Fibroblast of lung (primary cell): Measurements from ENCODE around the gene SLC18A3.

Source experiments
- EZH2 ChIP-seq: IDR thresholded peaks from 2 replicates; pipeline ENCODE4 v1.5.1; 2012; ENCODE audit warnings: low read length, control low read depth, mild to moderate bottlenecking; ENCODE audit errors: missing control alignments
- TF ChIP-seq, protein P1 (sequence below), 2 donors: IDR thresholded peaks in 1 of 2; conservative IDR thresholded peaks in 1 of 2; 1 replicate in 1 of 2; 2 replicates in 1 of 2; pipeline ENCODE4 v1.5.1; 2011 to 2012; ENCODE audit warnings: low read length in 2 of 2, control low read depth in 1 of 2, inconsistent platforms in 1 of 2, low read depth in 1 of 2, mild to moderate bottlenecking in 1 of 2

DNA sequence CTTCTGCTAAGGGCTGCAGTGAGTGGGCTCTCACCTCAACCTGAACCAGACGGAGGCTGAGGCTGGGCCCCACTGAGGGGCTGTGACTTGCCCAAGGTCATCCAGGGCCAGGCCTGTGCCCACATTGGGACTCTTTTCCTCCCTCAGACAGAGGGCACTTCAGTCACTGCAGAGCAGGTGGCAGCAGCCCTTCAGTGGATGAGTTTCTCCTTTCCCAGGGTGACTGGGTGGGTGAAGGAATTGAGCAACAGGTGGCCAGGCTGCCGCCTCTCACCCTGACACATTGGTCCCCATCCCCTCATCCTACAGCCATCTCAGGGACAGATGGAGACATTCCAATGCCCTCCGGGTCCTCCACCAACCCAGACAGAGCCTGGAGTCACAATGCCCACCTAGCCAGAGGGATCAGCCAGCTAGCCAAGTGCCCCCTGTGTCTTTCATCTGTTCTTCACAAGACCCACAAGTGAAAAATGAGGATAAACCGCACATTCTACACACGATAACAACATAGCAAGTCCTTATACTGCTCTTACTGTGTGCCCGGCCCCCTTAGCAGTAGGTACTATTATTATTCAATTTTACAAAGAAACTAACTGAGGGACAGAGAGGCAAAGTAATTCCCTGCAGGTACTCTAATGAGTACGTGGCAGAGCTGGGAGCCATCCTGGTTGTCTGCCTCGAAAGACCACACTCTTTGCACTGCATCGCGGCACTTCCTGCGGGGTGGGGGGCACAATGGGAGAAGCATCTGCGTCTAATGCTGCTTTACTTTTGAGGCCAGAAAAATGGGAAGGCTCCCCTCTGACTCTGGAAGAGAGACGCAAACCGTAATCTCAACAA, 1.7 kb upstream of the SLC18A3 start:
- TF ChIP-seq EZH2: peak; percentile 28
- TF ChIP-seq, protein P1, sequence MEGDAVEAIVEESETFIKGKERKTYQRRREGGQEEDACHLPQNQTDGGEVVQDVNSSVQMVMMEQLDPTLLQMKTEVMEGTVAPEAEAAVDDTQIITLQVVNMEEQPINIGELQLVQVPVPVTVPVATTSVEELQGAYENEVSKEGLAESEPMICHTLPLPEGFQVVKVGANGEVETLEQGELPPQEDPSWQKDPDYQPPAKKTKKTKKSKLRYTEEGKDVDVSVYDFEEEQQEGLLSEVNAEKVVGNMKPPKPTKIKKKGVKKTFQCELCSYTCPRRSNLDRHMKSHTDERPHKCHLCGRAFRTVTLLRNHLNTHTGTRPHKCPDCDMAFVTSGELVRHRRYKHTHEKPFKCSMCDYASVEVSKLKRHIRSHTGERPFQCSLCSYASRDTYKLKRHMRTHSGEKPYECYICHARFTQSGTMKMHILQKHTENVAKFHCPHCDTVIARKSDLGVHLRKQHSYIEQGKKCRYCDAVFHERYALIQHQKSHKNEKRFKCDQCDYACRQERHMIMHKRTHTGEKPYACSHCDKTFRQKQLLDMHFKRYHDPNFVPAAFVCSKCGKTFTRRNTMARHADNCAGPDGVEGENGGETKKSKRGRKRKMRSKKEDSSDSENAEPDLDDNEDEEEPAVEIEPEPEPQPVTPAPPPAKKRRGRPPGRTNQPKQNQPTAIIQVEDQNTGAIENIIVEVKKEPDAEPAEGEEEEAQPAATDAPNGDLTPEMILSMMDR (conservative IDR thresholded peaks at IDR 0.05 in 1 of 2, IDR thresholded peaks at IDR 0.05 in 1 of 2; ENCODE audit: low read depth in 1 of 2, low read length in 2 of 2): no peak
